NCI-H2196 (cell line): ENCODE results near the gene CCDC185.
"Not testable (repeated sequence)": the region's sequence is repeated elsewhere in the genome, so short reads cannot be mapped to it uniquely, and the experiment has no call there.

Experiments used
- DNase-seq: peaks from one replicate; lab custom pipeline; 2025; ENCODE audit not compliant: unreplicated experiment; lab: John Stamatoyannopoulos, UW

Gene CCDC185

GRCh38 chr1:223394242-223394641 is 1.0 kb downstream of the CCDC185 start:
- DNase-seq = no peak

- no peak for DNase-seq
Observed at GRCh38 chr1:223394706-223395105, 1.5 kb downstream of the CCDC185 start.

GRCh38 chr1:223399393-223399792 is 6.2 kb downstream of the CCDC185 start:
- DNase-seq = not testable (repeated sequence)

GRCh38 chr1:223401873-223402789 is 8.9 kb downstream of the CCDC185 start:
- no peak for DNase-seq

GRCh38 chr1:223402790-223403142 is 9.6 kb downstream of the CCDC185 start:
- no peak for DNase-seq

- no peak for DNase-seq
Observed at GRCh38 chr1:223403184-223403815, 10.1 kb downstream of the CCDC185 start.

- no peak for DNase-seq
Observed at GRCh38 chr1:223405507-223405906, 12.3 kb downstream of the CCDC185 start.

- DNase-seq = no peak
Observed at GRCh38 chr1:223410036-223410435, 16.8 kb downstream of the CCDC185 start.

- DNase-seq = no peak
Observed at GRCh38 chr1:223411309-223411708, 18.1 kb downstream of the CCDC185 start.

GRCh38 chr1:223411710-223412109 is 18.5 kb downstream of the CCDC185 start:
- DNase-seq = no peak

GRCh38 chr1:223413216-223413615 is 20.0 kb downstream of the CCDC185 start:
- no peak for DNase-seq

- DNase-seq = no peak
Observed at GRCh38 chr1:223417444-223417843, 24.2 kb downstream of the CCDC185 start.

GRCh38 chr1:223417903-223418663 is 24.9 kb downstream of the CCDC185 start:
- no peak for DNase-seq

- DNase-seq = no peak
Observed at GRCh38 chr1:223419115-223419514, 25.9 kb downstream of the CCDC185 start.

GRCh38 chr1:223419561-223419960 is 26.3 kb downstream of the CCDC185 start:
- DNase-seq = no peak

GRCh38 chr1:223421025-223421424 is 27.8 kb downstream of the CCDC185 start:
- no peak for DNase-seq

GRCh38 chr1:223421676-223422075 is 28.5 kb downstream of the CCDC185 start:
- no peak for DNase-seq

GRCh38 chr1:223422911-223423310 is 29.7 kb downstream of the CCDC185 start:
- DNase-seq = no peak

GRCh38 chr1:223423641-223424233 is 30.5 kb downstream of the CCDC185 start:
- no peak for DNase-seq

- DNase-seq = no peak
Observed at GRCh38 chr1:223425550-223425949, 32.3 kb downstream of the CCDC185 start.

- no peak for DNase-seq
Observed at GRCh38 chr1:223426936-223427335, 33.7 kb downstream of the CCDC185 start.
